Astrocyte of the spinal cord (primary cell): ENCODE data around the gene REXO4.
"Not testable (repeated sequence)": the region's sequence is repeated elsewhere in the genome, so short reads cannot be mapped to it uniquely, and the experiment has no call there.

Experiments
- DNase-seq: peaks from one replicate; pipeline ENCODE4 v3.0.0; 2011; ENCODE audit warnings: low read depth, low spot score
- H3K4me3 ChIP-seq: 2 replicates; pipeline ENCODE4 v1.5.1; 2011; ENCODE audit warnings: low read depth, mild to moderate bottlenecking, low read length, moderate library complexity
- in situ Hi-C: cut with HindIII; loops from 2 replicates; pipeline ENCODE4 v1.10.0; 2017; ENCODE audit warnings: low sequenced_read_pairs
- TF ChIP-seq, protein P1 (sequence below): IDR thresholded peaks from 2 replicates; pipeline ENCODE4 v1.5.1; 2012; ENCODE audit warnings: low read depth, mild to moderate bottlenecking, low read length, inconsistent platforms

The REXO4 gene

DNA sequence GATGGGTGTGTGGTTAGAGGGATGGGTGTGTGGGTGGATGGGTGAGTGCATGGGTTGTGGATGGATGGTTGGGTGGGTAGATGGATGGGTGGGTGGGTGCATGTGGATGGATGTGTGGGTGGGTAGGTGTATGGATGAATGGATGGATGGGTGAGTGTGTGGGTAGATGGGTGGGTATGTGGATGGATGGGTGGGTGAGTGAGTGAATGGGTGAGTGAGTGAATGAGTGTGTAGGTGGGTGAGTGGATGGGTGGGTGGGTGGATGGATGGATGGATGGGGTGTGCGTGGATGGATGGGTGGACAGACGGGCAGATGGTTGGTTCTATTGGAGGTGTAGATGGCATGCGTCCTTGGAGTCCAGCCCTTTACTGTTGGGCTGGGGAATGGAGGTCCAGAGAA, 24.4 kb downstream of the REXO4 start:
- no peak for DNase-seq
- TF ChIP-seq, protein P1, sequence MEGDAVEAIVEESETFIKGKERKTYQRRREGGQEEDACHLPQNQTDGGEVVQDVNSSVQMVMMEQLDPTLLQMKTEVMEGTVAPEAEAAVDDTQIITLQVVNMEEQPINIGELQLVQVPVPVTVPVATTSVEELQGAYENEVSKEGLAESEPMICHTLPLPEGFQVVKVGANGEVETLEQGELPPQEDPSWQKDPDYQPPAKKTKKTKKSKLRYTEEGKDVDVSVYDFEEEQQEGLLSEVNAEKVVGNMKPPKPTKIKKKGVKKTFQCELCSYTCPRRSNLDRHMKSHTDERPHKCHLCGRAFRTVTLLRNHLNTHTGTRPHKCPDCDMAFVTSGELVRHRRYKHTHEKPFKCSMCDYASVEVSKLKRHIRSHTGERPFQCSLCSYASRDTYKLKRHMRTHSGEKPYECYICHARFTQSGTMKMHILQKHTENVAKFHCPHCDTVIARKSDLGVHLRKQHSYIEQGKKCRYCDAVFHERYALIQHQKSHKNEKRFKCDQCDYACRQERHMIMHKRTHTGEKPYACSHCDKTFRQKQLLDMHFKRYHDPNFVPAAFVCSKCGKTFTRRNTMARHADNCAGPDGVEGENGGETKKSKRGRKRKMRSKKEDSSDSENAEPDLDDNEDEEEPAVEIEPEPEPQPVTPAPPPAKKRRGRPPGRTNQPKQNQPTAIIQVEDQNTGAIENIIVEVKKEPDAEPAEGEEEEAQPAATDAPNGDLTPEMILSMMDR = no peak
- in situ Hi-C loops = no loop called here
- H3K4me3 ChIP-seq = no peak overlapping the region

DNA sequence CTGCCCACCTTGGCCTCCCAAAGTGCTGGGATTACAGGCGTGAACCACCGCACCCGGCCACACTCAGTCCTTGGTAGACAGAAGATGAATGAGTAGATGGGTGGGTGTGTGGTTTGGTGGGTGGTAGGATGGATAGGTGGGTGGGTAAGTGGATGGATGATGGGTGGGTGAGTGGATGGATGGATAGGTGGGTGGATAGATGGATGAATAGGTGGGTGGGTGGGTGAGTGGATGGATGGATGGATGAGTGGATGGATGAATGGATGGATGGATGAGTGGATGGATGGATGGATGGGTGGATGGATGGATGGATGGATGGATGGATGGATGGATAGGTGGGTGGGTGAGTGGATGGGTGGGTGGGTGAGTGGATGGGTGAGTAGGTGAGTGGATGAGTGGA, 25.5 kb downstream of the REXO4 start:
- DNase-seq, H3K4me3 ChIP-seq, in situ Hi-C loops: not testable (repeated sequence)

DNA sequence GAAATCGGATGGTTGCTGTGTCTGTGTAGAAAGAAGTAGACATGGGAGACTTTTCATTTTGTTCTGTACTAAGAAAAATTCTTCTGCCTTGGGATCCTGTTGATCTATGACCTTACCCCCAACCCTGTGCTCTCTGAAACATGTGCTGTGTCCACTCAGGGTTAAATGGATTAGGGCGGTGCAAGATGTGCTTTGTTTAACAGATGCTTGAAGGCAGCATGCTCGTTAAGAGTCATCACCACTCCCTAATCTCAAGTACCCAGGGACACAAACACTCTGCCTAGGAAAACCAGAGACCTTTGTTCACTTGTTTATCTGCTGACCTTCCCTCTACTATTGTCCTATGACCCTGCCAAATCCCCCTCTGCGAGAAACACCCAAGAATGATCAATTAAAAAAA, 26.4 kb downstream of the REXO4 start:
- in situ Hi-C loops, DNase-seq, H3K4me3 ChIP-seq: not testable (repeated sequence)

DNA sequence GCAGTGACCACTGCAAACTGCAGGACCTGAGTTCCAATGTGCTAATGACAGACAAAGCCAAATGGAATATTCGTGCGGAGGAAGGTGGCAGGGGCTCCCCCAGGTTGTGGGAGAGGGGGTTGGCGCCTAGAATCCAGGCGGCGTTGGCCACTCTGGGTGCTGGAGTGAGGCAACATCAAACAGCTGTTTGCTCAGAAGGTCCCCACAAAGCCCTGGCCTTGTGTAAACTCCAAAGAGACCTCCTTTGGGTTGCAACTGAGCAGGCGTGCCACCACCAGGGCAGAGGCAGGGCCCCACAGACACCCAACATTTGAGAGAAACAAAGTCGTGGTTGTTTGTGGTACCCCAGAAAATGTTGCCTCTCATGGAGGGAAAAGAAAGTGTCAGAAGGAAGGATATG, 27.1 kb downstream of the REXO4 start:
- no peak overlapping the region for H3K4me3 ChIP-seq
- in situ Hi-C loops = no loop called here
- TF ChIP-seq, protein P1 = no peak
- no peak for DNase-seq

DNA sequence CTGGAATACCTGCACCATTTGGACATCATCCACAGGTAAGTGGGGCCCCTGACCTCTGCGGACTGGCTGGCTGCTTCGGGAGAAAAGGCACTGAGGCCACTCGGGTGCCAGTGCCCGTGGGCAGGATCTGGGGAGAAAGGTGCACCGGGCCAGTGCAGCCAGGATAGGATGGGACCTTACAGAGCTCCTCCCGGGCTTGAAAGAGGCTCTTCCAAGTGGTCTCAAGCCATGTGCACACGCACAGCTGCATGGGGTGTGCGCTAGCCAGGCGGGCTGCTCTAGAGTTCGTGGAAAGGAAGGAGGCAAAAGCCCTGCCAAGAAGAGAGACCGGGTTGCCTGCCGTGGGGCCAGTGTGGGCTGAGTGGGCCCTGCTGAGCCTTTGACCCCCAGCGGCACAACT, 28.2 kb downstream of the REXO4 start:
- TF ChIP-seq, protein P1 = no peak
- H3K4me3 ChIP-seq = no peak overlapping the region
- in situ Hi-C loops = no loop called here
- no peak for DNase-seq

DNA sequence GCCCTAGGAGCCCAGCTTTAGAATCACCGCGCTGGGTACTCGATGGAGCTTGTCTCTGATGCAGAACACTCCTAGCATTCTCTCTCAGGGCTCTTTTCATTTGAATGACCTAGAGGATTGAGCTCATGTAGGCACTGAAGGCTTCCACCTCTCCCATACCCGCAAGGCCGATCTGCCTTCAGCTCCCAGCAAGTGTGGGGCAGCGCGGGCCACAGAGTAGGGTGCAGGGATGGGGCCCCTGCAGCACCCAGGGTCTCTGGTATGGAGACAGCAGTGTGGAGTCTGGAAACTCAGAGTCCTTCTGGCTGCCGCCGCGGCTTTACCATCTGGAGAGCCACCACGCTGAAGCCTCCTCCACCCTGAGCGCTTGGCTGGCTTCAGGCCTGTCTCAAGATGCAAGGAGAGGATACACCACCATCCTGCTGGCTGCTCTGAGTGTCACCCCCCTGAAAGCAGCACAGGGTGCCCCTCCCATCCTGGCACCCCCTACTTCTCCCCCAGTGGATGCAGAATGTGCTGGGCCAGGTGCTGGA, 28.7 kb downstream of the REXO4 start:
- no peak overlapping the region for H3K4me3 ChIP-seq
- in situ Hi-C loops = no loop called here
- no peak for DNase-seq
- TF ChIP-seq, protein P1 = no peak

DNA sequence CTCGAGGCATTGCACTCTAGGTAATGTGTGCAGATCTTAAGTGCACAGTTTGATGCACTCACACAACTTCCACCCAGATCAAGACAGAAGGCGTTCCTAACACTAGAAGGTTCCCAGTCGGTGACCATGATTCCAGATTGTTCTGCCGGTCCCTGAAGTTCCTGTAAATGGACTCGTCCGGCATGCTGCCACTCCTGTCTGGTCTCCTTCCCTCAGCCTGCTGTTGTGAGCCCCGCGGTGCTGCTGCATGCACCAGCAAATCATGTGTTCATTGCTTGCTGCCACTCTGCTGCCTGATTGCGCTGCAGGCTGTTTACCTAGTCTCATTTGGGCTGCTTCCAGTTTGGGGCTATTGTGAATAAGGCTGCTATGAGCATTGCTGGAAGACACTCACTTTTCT, 30.1 kb downstream of the REXO4 start:
- H3K4me3 ChIP-seq = no peak overlapping the region
- in situ Hi-C loops = no loop called here
- DNase-seq = no peak
- TF ChIP-seq, protein P1 = no peak

DNA sequence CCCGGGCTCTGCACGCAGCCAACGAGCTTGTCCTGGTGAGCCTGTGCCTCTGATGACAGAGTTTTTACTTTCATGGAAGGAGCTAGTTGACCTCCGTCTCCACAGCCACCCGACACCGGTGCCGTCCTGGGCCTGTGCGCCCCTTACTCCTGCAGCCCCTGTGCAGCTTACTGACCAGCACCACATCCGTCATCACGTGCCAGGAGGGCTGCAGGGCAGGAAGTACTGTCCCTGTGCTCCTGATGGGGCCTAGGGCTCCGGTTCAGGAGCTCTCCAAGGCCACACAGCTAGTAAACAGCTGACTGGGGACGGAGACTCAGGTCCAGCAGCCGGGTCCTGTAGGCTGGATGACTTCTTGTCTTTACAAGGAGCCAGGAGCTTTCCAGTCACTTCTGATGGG, 31.5 kb downstream of the REXO4 start:
- DNase-seq = no peak
- TF ChIP-seq, protein P1 = no peak
- in situ Hi-C loops = no loop called here
- no peak overlapping the region for H3K4me3 ChIP-seq
